Activated CD4-positive, CD25-positive, alpha-beta regulatory T cell treated with anti-CD3 and anti-CD28 coated beads, Interleukin-2, amount 50 U/mL, for 24 hours (primary cell): ENCODE measurements around the gene MESP1.
"Not testable (repeated sequence)": the region's sequence is repeated elsewhere in the genome, so short reads cannot be mapped to it uniquely, and the experiment has no call there.

Source experiments
- ATAC-seq, 2 donors: fragments of 150-1000 bp; cut with Tn5 transposase; one replicate each; pipeline ENCODE4 v1.10.0; 2021; ENCODE audit warnings: mild to moderate bottlenecking in 1 of 2, moderate library complexity in 1 of 2

Gene MESP1, protein sequence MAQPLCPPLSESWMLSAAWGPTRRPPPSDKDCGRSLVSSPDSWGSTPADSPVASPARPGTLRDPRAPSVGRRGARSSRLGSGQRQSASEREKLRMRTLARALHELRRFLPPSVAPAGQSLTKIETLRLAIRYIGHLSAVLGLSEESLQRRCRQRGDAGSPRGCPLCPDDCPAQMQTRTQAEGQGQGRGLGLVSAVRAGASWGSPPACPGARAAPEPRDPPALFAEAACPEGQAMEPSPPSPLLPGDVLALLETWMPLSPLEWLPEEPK

DNA sequence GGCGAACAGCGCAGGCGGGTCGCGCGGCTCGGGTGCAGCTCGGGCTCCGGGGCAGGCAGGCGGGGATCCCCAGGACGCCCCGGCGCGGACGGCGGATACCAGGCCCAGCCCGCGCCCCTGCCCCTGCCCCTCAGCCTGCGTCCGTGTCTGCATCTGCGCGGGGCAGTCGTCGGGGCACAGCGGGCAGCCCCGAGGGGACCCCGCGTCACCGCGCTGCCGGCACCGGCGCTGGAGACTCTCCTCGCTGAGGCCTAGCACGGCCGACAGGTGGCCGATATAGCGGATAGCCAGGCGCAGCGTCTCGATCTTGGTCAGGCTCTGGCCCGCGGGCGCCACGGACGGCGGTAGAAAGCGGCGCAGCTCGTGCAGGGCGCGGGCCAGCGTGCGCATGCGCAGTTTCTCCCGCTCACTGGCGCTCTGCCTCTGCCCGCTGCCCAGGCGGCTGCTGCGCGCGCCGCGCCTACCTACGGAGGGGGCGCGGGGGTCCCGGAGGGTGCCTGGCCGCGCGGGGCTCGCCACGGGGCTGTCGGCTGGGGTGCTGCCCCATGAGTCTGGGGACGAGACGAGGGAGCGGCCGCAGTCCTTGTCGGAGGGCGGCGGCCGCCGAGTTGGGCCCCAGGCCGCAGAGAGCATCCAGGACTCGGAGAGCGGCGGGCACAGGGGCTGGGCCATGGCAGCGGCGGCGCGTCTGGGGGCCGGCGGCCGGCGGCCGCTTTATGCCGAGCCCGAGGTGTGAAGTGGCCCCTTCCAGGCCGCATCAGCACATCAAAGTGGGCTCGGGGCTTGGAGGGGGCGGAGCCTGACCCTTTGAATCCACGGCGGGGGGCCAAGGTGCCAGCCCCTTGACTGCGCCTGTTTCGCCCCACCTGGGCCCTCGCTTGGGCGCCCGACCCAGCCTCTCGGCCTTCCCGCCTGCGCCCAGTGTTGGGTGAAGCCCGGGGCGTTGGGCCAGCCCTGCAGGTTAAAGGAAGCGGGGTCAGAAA is at the start of gene MESP1:
Gene MESP1 (minus strand): TSS at position 690 of the 983 bp plus-strand sequence. CDS start 18 bp downstream, at position 672.
- peak; percentile 89 to 90 for ATAC-seq

DNA sequence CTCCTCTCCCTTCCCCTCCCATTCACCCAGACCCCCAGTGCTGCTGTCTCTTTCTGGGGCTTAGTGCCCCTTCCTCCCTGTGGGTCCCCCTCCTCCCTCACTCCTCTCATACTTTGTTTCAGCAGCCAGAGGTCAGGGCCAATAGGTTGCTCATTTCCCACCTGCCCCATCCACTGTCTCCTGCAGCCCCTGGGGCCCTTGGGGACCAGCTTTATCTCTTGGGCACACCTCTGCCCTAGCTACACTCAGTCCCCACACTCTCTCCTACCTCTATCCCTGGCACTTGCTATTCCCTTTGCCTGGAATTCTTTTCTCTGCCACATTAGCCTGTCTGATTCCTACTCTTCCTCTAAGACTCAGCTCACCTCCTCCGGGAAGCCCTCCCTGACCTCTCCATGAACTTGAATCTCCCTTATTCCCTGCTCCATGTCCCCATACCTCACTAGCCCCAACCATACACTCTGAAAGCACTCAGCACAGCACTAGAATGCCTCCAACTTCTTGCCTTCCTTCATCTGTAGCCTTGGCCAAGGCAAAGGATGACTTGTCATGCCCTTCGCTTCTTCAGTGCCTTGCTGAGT is 49.0 kb upstream of the MESP1 start:
- ATAC-seq, result no peak

DNA sequence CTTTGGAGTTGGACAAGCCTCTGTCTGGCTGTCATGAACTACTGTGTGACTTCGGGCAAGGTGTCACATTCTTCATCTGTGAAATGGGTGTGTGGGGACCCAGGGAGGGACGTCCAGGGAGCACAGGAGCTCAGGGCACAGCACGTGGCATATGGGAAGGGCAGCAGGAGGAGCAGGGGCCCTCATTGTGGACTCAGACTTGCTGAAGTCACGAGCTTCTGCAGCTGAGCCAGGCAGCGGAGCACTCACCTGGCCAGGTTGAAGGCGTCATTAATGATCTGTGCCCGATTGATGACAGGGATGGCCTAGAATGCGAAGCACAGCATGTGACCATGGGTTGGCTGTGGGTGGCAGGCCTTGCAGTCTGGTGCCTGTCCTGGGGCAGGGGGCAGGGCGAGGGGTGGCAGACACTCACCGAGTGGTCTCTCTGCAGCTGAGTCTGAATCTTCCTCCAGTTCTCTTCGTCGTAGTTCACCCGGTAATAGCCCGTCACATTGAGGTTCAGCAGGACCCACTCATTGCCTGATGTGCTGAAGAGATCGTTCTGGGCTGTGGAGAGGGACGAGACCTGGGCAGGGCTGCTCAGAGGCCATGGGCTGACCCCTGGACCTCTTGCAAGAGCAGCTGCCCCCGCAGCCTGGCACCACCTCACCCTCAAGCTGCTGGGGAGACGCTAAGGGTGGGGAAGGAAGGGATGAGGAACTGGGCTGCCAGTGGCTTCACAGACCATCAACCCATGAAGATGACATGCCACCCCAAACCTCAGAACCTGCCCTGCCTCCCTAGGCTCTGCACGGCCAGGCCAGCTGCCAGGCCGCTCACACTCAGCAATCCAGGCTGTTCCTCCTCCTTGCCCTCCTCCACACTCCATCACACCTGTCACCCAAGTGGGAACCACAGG is 48.2 kb upstream of the MESP1 start:
- ATAC-seq, result no peak

DNA sequence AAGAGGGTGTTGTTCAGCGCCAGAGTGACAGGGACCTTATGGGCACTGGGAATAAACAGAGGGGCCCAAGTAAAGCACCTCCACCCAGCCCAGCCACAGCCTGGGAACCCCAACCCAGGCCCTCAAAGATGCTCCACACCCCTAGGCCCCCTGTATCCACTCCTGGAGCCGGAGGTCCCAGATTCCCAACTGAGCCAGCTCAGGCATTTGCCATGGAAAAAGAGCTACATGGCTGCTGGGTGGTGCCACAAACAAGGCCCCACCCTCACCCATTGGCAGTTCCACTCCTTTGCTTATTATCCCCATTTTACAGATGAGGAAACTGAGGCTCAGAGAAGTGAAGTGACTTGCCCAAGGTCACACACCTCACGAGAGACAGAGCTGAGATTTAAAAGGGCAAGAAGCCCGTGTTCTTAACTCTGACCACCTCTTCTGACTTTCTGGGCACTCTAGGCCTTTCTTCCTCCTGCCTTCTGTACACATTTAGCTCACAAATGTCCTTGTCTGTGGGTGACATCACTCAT is 46.7 kb upstream of the MESP1 start:
- no peak for ATAC-seq

DNA sequence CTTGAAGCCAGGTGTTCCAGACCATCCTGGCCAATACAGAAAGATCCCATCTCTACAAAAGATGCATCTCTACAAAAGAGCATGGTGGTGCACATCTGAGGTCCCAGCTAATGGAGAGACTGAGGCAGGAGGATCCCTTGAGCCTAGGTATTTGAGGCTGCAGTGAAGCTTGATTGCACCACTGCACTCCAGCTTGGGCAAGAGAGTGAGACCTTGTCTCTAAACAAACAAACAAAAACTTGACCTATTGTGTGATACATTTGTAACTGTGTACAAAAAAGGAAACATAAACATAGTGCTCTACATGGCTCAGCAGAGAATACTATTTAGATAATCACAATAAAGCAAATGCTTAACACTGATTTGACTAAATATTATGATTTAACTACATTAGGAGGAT is 44.9 kb upstream of the MESP1 start:
- no peak for ATAC-seq

DNA sequence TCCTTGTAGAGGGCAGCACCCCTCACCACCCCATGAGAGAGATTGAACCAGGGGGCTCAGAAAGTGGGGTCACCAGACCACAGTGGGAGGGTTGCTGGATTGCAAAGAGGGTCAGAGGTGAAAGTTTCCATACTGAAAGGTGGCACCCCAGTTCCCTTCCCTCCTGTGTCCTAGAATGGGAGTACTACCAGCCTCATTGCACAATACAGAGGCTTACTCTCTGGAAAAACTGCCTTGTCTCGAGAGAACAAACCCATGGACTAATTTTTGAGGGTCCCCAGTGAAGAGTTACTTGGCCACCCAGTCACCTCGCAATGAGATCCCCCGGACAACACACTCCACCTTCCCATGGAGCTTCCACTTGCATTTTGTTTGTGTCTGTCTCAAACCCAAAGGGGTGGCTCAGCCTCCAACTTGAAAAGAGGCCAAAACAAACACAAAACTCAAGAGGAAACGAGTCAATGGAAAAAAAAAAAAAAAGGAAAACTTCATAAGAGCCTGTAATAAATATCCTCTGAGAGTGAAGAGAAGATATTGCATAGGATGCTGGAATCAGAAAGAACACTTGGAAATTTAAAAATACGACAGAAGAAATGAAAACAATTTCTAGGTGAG is 43.7 kb upstream of the MESP1 start:
- no peak for ATAC-seq

DNA sequence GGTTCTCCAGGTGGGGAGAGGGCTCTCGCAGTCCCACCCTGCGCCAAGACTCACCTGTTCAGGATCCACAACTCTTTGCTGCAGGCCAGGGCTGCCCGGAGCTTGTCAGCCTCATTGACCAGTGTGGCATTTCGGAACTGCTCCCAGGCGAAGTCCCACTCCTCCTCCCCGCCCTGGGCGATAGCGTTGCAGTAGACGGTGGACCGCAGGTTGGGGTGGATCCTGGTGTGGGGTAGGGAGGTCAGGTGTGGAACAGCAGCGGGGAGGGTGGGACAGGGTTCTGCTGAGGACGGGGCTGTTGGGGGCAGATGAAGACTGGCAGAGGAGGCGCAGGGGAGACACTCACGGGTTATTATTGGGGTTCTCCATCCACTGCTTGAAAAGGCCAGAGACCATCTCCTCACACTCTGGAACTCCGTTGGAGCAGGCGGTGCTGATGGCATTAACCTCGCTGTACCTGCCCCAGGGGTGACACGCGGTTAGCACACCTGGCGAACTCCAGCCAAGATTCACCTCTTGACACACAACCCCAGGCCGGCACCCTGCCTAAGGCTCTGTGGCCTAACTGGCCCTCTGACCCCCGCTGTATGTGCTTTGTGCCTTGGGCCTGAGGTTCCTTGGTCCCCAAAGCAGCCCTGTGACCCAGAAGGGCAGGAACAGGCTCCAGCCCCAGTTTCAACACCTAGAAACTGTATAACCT is 41.2 kb upstream of the MESP1 start:
- ATAC-seq, result no peak

DNA sequence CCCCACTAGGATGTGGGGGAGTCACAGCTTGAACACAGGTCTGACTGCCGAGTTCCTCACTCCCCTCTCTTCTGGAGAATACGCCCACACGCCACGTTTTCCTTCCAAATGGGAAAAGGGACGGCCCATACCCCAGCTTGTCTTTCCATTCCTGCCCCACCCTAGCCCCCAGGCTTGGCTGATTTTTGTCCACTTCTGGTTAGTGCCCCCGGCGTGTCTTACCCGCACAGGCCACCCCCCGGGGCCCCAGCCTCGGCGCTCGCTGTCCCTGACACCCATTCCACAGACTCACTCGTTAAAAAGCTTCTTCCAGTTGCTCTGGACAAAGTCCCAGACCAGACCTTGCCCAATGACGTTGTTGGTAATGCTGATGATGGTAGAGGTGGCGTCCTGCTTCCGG is 39.6 kb upstream of the MESP1 start:
- ATAC-seq, result no peak

DNA sequence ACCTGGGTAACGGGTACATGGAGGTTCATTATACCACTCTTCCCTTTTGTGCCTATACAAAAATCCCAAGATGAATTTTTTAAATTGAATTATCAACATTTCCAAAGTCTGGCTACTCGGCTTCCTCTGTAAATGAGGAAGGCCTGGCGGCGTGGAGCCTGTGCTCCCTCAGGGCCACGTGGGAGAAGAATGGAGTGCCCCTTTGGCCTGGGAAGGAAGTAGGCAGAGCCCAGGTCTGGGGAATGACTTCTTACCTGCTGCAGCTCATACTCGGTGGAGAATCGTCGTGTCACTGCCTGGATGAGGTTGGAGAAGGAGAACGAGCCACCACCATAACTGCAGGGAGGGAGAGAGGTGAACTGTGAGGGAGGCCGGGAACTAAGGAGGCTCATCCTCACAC is 39.2 kb upstream of the MESP1 start:
- no peak for ATAC-seq

DNA sequence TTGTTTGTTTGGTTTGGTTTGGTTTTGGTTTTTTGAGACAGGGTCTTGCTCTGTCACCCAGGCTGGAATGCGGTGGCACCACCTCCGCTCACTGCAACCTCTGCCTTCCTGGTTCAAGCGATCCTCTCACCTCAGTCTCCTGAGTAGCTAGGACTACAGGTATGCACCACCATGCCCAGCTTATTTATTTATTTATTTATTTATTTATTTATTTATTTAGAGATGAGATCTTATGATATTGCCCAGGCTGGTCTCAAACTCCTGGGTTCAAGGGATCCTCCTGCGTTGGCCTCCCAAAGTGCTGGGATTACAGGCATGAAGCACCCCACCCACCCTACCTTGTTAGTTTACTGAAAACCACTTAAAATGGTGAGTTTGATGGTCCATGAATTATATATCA is 37.5 kb upstream of the MESP1 start:
- not testable (repeated sequence) for ATAC-seq

DNA sequence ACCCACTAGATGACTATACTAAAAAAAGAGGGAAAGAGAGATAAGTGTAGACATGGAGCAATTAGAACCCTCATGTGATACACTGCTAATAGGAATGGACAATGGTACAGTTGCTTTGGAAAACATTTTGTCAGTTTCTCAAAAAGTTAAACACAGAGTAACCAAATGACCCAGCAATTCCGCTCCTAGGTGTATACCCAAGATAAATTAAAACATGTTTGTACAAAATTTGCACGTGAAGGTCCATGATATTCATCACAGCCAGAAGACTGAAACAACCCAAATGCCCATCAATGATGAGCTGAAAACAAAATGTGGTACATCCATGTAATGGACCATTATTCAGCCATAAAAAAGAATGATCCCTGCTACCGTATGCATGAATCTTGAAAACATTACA is 36.9 kb upstream of the MESP1 start:
- ATAC-seq, result no peak

DNA sequence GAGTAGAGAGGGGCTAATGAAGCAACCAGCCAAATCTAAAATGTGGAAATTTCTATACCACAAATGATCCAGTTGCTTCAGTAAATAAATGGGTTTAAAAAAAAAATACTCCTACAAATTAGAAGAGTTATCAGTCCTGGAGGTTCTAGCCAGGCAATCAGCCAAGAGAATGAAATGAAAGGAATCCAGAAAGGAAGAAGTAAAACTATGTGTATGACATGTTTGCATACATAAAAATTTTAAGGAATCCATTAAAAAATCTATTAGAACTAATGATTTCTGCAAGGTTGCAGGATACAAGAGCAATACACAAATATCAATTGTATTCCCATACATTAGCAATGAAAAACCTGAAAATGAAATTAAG is 34.7 kb upstream of the MESP1 start:
- no peak for ATAC-seq

DNA sequence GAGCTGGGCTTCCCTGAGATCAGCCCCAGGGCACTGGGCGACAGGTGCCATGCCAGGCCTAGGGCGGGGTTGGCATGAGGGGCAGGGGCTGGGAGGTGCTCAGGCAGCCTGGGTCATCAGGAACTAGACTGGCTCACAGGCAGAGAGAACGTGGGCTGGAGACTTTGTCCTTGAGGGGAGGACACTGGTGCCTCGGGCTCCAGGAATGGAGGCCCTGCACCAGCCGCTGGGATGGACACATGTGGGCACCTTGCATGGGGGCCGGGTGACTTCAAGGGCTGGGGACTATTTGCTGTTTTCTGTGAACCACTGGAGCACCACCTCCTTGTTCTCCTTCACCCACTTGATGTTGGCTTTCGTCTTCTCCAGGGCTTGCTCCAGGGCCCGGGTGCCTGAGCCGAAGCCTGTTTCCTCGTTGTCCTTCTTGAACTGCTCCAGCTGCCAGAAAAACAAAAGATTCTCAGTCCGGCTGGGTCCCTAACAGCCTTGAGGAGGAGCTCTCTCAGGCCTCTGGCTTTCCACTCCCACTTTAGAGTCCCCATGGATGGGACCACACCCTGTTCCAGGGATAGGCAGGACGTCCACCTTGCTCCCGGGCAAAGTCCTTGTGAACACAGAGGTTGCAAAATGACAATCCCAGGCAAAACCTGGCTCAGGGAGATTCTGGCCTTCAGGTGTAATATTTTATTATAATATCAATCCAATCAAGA is 34.2 kb upstream of the MESP1 start:
- no peak for ATAC-seq

DNA sequence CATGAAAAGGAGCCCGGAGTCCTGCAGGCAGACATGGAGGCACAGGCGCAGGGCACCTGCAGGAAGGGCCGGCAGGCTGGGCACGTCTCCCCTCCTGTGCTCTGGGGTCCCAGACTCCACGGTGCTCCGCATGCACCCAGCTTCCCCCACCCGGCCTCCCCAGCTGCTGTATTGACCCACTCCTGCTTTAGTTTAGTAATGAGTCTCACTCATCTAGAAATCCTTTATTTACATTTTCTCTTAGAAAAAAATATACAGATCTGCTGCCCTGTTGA is 33.6 kb upstream of the MESP1 start:
- no peak for ATAC-seq

DNA sequence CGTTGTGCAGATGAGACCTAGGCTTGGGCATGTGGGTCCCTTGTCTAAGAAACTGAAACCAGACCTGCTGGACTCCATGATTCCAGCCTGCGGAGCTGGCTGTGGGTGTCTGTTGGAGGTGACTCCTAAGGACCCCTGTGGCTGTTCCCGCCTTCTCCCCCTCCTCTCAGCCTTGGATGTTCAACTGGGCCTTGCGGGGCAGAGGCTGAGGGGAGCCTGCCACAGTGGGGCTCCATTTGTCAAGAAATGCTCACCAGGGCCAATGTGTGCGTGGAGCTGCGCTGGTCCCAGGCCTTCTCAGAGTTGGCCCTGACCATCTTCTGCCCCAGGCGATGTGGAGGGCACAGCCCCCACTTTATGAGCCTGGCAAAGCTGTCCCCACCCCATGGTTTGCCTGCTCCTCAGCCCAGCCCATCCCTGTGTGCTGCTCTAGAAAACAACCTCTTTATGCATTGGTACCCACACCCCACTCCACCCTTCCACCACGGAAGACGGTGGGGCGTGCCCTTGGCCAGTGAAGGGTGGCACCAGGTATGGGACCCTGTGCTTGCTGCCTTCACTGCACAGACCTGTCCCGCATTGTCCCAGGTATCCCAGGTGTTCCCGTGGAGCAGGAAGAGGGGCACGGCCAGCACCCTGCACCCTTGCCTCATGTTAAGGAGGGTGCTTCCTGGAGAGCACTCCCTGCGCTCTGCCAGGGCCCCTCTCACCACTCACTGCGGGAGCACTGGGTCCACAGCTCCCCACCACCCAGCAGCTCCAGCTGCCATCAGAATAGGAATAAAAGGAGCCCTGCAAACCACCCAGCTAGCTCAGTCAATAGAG is 33.0 kb upstream of the MESP1 start:
- ATAC-seq, result no peak

DNA sequence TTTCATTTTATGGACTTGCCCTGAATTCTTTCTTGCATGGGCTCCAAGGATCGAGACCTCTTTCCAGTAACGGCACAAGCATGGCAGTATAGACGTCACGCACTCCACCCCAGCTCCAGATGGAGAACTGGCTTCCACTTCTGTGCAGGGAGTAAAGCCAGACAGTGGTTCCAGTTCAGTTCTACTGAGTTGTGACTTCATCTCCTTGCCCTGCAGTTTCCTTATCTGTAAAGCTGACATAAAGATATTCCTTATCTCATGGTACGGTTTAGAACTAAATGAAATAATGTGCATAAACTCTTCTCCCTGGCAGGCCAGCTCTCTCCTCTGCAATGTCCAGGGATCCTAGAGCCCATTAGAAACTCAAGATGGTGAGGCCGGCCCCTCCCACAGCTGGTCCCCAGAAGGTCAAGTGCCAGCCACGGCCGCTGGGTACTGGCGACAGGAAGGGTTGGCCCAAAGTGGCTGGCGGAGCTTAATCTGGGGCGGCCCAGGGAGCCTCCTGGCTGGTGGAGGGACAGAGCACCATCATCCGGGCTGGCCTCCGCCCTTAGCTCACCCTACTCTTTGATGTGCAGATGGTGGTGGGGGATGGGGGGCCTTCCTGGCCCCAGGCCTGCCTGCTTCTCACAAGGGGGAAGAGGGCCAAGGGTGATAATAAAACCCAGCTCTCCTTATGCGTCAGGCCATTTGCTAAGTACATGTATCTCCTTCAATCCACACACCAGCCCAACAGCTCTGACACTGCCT is 32.2 kb upstream of the MESP1 start:
- ATAC-seq, result no peak

DNA sequence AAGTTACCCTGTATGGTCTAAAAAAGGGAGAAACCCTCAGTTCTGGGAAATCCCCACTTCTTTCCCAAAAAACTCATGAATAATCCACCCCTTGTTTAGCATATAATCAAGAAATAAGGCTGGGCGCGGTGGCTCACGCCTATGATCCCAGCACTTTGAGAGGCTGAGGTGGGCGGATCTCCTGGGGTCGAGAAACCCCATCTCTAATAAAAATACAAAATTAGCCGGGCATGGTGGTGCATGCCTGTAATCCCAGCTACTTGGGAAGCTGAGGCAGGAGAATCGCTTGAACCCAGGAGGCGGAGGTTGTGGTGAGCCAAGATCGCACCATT is 31.5 kb upstream of the MESP1 start:
- ATAC-seq, result not testable (repeated sequence)

DNA sequence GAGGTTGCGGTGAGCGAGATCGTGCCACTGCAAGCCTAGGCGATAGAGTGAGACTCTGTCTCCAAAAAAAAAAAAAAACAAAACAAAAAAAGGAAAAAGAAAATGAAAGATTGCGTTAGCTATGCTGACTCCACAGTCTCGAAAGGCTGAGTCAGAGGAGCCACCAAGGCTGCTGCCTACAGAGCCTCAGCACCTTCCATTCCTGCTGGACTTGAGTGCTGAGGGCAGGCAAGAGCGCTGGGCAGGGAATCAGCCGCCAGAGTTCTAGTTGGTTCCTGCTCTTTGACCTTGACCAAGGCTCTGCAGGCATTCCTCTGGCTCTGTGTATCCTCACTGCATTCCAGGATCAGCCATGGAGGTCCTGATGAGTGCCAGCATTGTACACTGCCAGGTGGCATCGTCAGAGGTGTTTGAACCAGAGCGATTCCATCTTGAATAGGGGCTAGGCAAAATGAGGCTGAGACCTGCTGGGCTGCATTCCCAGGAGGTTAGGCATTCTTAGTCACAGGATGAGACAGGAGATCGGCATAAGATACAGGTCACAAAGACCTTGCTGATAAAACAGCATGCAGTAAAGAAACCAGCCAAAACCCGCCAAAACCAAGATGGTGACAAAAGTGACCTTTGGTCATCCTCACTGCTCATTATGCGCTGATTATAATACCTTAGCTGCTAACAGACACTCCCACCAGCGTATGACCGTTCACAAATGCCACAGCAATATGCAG is 31.0 kb upstream of the MESP1 start:
- peak; percentile 28 to 40 for ATAC-seq

DNA sequence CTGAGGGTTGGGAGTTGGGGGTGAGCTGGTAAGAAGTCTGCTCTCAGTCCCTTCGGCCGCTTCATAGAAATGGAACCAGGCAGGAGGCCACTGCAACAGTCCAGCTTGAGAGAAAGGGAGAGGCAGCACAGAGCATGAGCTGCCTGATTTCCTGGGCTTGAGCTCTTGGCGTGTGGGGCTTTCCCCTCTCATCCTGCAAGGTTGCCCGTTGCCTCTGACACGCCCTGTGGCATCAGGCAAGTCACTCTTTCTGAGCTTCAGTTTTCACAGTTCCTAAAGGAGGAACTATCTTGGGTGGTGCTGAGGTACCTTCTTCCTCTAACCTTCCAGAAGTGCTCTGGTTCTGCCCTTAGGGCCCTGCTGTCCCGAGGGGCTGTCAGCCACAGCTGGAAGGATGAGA is 30.0 kb upstream of the MESP1 start:
- ATAC-seq, result peak in 1 of 2 donors; percentile 31
